GM23338 (cell line): ENCODE measurements around the gene CDK16. TPM values are rescaled to one million over a fixed set of nuclear protein-coding genes. Genes with fewer than 3 reads are reported as not detected.

ENCODE experiments used
- CREB1 ChIP-seq: fragments of 250-450 bp; sonication (Bioruptor Pico); IDR thresholded peaks from 2 replicates; pipeline ENCODE4 v1.5.0; 2020; ENCODE audit warnings: low read depth, mild to moderate bottlenecking, moderate library complexity
- EZH2 ChIP-seq: fragments of 200-600 bp; sonication (generic); IDR thresholded peaks from one replicate; pipeline ENCODE4 v1.8.0; 2017; ENCODE audit warnings: antibody characterized with exemption, mild to moderate bottlenecking, low read depth; ENCODE audit not compliant: unreplicated experiment
- POLR2AphosphoS5 ChIP-seq: IDR thresholded peaks from 2 replicates; pipeline ENCODE4 v1.6.1; 2016; ENCODE audit warnings: antibody characterized with exemption, low read depth
- REST ChIP-seq: IDR thresholded peaks from one replicate; pipeline ENCODE4 v1.6.1; 2018; ENCODE audit warnings: antibody characterized with exemption; ENCODE audit not compliant: unreplicated experiment
- ZNF462 ChIP-seq: fragments of 250-450 bp; sonication (Bioruptor Pico); IDR thresholded peaks from 2 replicates; pipeline ENCODE4 v1.5.0; 2020; ENCODE audit warnings: mild to moderate bottlenecking, moderate library complexity
- polyA plus RNA-seq: library from polyadenylated mRNA; unstranded; fragments of >200 nt; fragmentation: Nextera tagmentation; extraction: Ambion mirVana; gene quantifications from 2 replicates; pipeline ENCODE4 v1.2.1, GENCODE V29; 2016
- total RNA-seq: library from RNA; depleted of rRNA; stranded (reverse); fragments of >200 nt; shearing (Covaris generic); gene quantifications from 2 replicates; pipeline ENCODE4 v1.2.3, GENCODE V29; 2014
- TF ChIP-seq, protein P1 (sequence below), 2 experiments: fragments of 200-600 bp in 1 of 2; sonication (generic) in 1 of 2; conservative IDR thresholded peaks; 2 replicates each; pipeline versions ENCODE4 v1.5.1 to v1.6.1; 2016 to 2017; ENCODE audit warnings: antibody characterized with exemption in 2 of 2, low read depth in 2 of 2, mild to moderate bottlenecking in 2 of 2, moderate library complexity in 1 of 2

CDK16 gene
- total and polyA plus RNA-seq, 2 experiments from 2014 or later: 58.9 to 158 TPM

GRCh38 chrX:47214435-47215077 lies 3.9 kb upstream of the CDK16 start (continued):
- no peak for TF ChIP-seq ZNF462
- no peak; the same call in 1 of the 2 replicates for TF ChIP-seq POLR2AphosphoS5
- TF ChIP-seq CREB1 (CRISPR knock-in tag): no peak
- no peak for TF ChIP-seq REST
- TF ChIP-seq EZH2: no peak
- TF ChIP-seq, protein P1, sequence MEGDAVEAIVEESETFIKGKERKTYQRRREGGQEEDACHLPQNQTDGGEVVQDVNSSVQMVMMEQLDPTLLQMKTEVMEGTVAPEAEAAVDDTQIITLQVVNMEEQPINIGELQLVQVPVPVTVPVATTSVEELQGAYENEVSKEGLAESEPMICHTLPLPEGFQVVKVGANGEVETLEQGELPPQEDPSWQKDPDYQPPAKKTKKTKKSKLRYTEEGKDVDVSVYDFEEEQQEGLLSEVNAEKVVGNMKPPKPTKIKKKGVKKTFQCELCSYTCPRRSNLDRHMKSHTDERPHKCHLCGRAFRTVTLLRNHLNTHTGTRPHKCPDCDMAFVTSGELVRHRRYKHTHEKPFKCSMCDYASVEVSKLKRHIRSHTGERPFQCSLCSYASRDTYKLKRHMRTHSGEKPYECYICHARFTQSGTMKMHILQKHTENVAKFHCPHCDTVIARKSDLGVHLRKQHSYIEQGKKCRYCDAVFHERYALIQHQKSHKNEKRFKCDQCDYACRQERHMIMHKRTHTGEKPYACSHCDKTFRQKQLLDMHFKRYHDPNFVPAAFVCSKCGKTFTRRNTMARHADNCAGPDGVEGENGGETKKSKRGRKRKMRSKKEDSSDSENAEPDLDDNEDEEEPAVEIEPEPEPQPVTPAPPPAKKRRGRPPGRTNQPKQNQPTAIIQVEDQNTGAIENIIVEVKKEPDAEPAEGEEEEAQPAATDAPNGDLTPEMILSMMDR (conservative IDR thresholded peaks at IDR 0.05; ENCODE audit: low read depth in 2 of 2): no peak
